H1 (cell line): ENCODE data around the gene TM7SF3.

ENCODE experiments used
- BACH1 ChIP-seq: IDR thresholded peaks from 2 replicates; pipeline ENCODE4 v1.6.1; 2012; ENCODE audit warnings: low read length, improper control_type of control experiment
- BRCA1 ChIP-seq: IDR thresholded peaks from 2 replicates; pipeline ENCODE4 v1.6.1; 2012; ENCODE audit warnings: low read depth, low read length, improper control_type of control experiment
- NRF1 ChIP-seq: IDR thresholded peaks from 2 replicates; pipeline ENCODE4 v1.6.1; 2011; ENCODE audit warnings: mild to moderate bottlenecking, low read depth, low read length, improper control_type of control experiment
- POLR2A ChIP-seq, 2 experiments: IDR thresholded peaks; 1 replicate in 1 of 2; 2 replicates in 1 of 2; pipeline ENCODE4 v1.6.1; 2011; ENCODE audit warnings: low read depth in 2 of 2, low read length in 2 of 2, mild to moderate bottlenecking in 2 of 2; ENCODE audit errors: control extremely low read depth in 1 of 2
- TF ChIP-seq, protein P1 (sequence below), 3 experiments: IDR thresholded peaks; 1 replicate in 2 of 3; 2 replicates in 1 of 3; pipeline versions ENCODE4 v1.5.1 to v1.6.1; 2011; ENCODE audit warnings: low read length in 3 of 3, mild to moderate bottlenecking in 3 of 3, inconsistent platforms in 2 of 3, low read depth in 1 of 3, moderate library complexity in 1 of 3; ENCODE audit not compliant: insufficient read depth in 1 of 3; ENCODE audit errors: control extremely low read depth in 1 of 3

DNA sequence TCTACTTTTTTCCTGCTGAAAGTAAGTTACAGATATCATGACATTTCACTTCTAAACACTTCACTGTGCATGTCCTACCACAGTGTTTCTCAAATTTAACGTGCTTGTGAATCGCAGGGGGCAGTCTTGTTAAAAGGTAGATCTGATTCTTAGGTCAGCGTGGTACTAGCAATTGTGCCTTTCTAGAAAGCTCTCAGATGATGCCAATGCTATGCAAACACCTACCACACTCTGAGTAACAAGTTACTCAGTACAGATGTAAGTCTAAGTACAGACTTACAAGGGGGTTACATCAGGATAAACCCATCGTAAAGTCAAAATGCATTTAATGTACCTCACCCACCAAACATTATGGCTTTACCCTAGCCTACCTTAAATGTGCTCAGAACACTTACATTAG, 22.4 kb downstream of the TM7SF3 start:
- TF ChIP-seq, protein P1, sequence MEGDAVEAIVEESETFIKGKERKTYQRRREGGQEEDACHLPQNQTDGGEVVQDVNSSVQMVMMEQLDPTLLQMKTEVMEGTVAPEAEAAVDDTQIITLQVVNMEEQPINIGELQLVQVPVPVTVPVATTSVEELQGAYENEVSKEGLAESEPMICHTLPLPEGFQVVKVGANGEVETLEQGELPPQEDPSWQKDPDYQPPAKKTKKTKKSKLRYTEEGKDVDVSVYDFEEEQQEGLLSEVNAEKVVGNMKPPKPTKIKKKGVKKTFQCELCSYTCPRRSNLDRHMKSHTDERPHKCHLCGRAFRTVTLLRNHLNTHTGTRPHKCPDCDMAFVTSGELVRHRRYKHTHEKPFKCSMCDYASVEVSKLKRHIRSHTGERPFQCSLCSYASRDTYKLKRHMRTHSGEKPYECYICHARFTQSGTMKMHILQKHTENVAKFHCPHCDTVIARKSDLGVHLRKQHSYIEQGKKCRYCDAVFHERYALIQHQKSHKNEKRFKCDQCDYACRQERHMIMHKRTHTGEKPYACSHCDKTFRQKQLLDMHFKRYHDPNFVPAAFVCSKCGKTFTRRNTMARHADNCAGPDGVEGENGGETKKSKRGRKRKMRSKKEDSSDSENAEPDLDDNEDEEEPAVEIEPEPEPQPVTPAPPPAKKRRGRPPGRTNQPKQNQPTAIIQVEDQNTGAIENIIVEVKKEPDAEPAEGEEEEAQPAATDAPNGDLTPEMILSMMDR (IDR thresholded peaks at IDR 0.05; ENCODE audit: control extremely low read depth in 1 of 3, insufficient read depth in 1 of 3, low read depth in 1 of 3, low read length in 3 of 3): no peak
- TF ChIP-seq NRF1 (no peak), BACH1 (no peak), POLR2A (IDR thresholded peaks at IDR 0.05; ENCODE audit: control extremely low read depth in 1 of 2, low read depth in 2 of 2, low read length in 2 of 2) (no peak), BRCA1 (no peak)
